ENCODE measurements around the gene SERAC1. TPM values are rescaled to one million over a fixed set of nuclear protein-coding genes. Genes with fewer than 3 reads are reported as not detected.

Gene SERAC1
- total and polyA plus RNA-seq, 10 of the 15 experiments (the other 5 are each of a cell fraction or from before 2014, with no cell fraction given), result 0.76 to 2.9 (median 2.2) TPM

GRCh38 chr6:158068893-158069799 is 98.9 kb downstream of the SERAC1 start:
- no peaks in the 10 kb centered on the region for H3K9me3 ChIP-seq (replicated peaks; ENCODE audit: control insufficient read depth, insufficient read depth, low read length)
- TF ChIP-seq RAD21 (IDR thresholded peaks at IDR 0.05; ENCODE audit: insufficient read depth, low read depth, low read length), result no peak
- no peak for TF ChIP-seq E2F4 (IDR thresholded peaks at IDR 0.05; ENCODE audit: low read depth, low read length)
- no peak for TF ChIP-seq ZBTB33 (IDR thresholded peaks at IDR 0.05)
- TF ChIP-seq MEF2B (IDR thresholded peaks at IDR 0.05; ENCODE audit: partially characterized antibody, poor library complexity, severe bottlenecking), result no peak
- TF ChIP-seq BCLAF1 (IDR thresholded peaks at IDR 0.05), result no peak
- no peak for TF ChIP-seq HDAC2 (IDR thresholded peaks at IDR 0.05)
- no peak for TF ChIP-seq CHD1 (IDR thresholded peaks at IDR 0.05; ENCODE audit: low read depth, low read length)
- TF ChIP-seq NFYB (IDR thresholded peaks at IDR 0.05; ENCODE audit: insufficient read depth, low read depth, low read length), result no peak
- TF ChIP-seq STAT1 (conservative IDR thresholded peaks at IDR 0.05), result no peak
- no peak for TF ChIP-seq PML (IDR thresholded peaks at IDR 0.05; ENCODE audit: low read length)
- TF ChIP-seq CHD4 (IDR thresholded peaks at IDR 0.05), result no peak
- in situ Hi-C loops (cut with MboI), result no loop called here
- ChIA-PET SMC1A (ENCODE audit: uncharacterized antibody, unreplicated experiment) (interaction anchor here (1.4 kb wide), 1 partner anchor 754 kb away, joined by 3 read pairs; no protein-coding TSS in a partner anchor), CTCF (interaction anchor here (0.5 to 1.5 kb wide), 7 partner anchors 38 to 754 kb away, joined by 3 to 6 read pairs (median 4); no protein-coding TSS in a partner anchor), POLR2A (no interaction called here), RAD21 (ENCODE audit: unreplicated experiment) (no interaction called here)
- H3K79me2 ChIP-seq (ENCODE audit: control insufficient read depth, insufficient read depth, low read length), result no peaks in the 10 kb centered on the region
- 89% methylated on average over 14 of the region's 14 CpGs for WGBS (ENCODE audit: insufficient coverage, insufficient replicate concordance, low lambda C conversion rate, missing lambda C conversion rate)
- H3K27me3 ChIP-seq (replicated peaks in 1 of 2; ENCODE audit: control insufficient read depth in 2 of 2, insufficient read depth in 2 of 2, low read length in 1 of 2), result no peaks in the 10 kb centered on the region
- no peak for ATAC-seq
- H3K9ac ChIP-seq (ENCODE audit: control insufficient read depth, insufficient read depth, low read length), result no peak overlapping the region
- no peak overlapping the region for H3K4me3 ChIP-seq
- H4K20me1 ChIP-seq (ENCODE audit: control insufficient read depth, insufficient read depth), result no peaks in the 10 kb centered on the region
- H2AFZ ChIP-seq (ENCODE audit: control insufficient read depth, low read depth, low read length), result no peak overlapping the region
- H3K36me3 ChIP-seq (ENCODE audit: control insufficient read depth in 2 of 2, insufficient read depth in 2 of 2, low read length in 1 of 2), result no peaks in the 10 kb centered on the region
- intact Hi-C loops (cut with micrococcal nuclease; ENCODE audit: unreplicated experiment), result no loop called here
- FAIRE-seq, result no peak
- no TSS peak for BruUV-seq (replicated peaks)
- no peak for DNase-seq (ENCODE audit: low read depth, low spot score)
- H3K27ac ChIP-seq (ENCODE audit: control insufficient read depth, insufficient read depth), result no peak overlapping the region
- no peak overlapping the region for H3K4me2 ChIP-seq (ENCODE audit: control insufficient read depth, insufficient read depth)
- no peaks in the 10 kb centered on the region for H3K4me1 ChIP-seq (ENCODE audit: control insufficient read depth, insufficient read depth, low read length)

Data from GM12878 (cell line).